HG03521 (cell line): Measurements from ENCODE around the gene GRXCR2.
"Not testable (repeated sequence)": the region's sequence is repeated elsewhere in the genome, so short reads cannot be mapped to it uniquely, and the experiment has no call there.

Experiments
- ATAC-seq: cut with Tn5 transposase; IDR thresholded peaks from one replicate; pipeline ENCODE4 v1.9.1; 2021; ENCODE audit warnings: mild to moderate bottlenecking, moderate library complexity; ENCODE audit not compliant: unreplicated experiment

Gene GRXCR2

DNA sequence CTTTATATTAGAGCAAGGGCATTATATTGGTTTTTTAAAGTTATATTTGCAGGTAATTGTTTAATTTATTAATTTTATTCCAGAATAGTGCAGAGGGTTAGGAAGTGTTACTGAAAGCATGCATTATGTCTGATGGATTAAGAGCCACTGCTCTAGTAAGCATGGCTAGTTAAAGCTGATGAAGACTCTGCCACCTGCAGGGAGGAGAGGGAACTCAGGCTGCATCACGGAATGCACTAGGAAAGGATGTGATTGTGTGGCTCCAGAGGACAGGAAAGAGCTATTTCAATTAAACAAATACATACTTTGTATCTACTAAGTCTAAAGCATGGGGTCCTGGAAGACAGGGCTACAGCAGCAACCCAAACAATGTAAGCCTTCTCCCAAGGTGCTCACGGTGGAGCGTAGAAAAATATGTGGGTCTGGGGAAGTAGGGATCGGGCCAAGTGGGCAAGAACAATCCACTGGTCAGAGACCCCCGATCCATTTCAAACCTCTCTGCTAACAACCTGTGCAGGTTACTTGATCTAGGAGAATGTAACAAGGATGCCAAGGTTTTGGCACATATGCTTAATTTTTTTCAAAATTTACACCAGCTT lies 15.3 kb upstream of the GRXCR2 start:
- no peak for ATAC-seq

DNA sequence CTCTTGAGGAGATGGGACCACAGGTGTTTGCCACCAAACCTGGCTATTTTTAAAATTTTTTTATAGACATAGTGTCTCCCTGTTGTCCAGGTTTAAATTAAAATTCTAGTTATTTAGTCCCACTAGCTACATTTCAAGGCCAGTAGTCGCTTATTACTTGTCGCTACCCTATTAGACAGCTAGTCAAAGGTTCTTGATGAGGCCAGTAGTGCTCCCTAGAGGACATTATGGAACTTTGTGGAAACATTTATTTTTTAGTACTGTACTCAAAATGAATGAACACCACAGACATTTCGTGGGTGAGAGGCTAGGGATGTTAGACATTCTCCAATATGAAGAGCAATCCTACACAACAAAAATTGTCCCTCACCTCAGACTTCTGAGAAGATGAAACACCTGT lies 14.4 kb upstream of the GRXCR2 start:
- ATAC-seq: no peak

DNA sequence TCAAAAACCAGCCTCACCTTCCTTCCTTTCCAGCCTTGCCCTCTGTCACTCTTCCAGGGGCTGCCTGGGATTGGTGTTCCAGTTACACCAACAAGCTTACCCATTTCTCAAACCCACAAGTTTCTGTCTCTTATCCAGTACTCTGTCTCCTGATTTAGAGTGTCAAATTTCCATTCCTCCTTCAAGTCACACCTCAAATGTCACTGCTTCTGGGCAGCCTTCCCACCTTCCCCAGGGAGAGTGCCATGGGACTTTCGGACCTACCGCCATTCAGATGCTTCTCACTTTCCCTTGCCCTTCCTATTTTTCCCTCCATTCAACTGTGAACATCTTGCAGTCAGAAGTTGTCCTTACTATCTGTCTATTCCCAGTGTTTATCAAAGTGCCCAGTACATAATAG lies 2.0 kb upstream of the GRXCR2 start:
- no peak for ATAC-seq

DNA sequence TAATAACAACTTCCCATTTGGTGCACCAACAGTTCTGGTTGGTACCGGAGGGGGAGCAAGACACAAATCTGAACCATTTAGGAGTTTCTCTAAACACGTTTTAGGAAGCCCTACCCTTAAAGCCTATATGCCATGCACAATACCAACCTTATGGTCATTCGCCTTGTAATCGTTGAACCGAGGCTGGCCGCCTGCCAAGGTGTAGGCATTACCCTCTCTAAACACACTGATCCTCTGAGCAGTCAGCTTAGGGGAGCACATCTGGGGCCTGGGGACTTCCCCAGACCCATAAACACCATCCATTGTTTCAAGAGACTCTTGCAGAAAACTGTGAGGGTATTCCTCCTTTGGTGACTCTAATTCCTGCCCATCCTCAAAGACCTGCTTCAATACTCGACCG lies 328 bp downstream of the GRXCR2 start:
- ATAC-seq: no peak

DNA sequence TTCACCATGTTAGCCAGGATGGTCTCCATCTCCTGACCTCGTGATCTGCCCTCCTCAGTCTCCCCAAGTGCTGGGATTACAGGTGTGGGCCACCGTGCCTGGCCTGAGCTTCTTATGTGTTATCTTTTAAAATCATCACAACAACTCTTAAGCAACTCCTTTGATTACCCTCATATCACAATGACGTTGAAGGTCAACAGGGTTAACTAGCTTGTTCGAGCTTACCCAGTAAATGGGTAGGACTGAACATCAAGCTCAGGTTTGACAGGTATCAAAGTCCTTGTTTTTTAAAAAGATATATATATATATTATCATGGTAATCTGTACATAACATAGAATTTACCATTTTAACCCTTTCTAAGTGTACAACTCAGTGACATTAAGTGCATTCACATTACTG lies 3.1 kb downstream of the GRXCR2 start:
- ATAC-seq: no peak

DNA sequence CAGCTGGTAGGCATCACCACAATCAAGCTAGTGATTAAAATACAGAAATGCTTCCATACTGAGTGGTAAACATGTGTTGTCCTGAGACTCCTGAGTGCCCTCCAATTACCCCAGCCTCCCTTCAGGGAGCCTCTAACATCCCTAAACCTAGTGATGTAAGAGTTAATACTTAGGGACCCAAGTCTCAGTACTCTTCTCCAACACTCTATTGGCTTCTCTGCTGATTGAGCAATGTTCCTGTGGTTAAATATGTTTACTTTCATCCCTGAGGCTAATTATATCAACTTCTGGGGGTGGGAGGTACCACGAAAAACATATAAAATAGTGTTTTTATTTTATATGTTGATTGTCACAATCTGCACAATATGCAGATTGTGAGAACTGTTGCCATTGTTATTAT lies 5.0 kb downstream of the GRXCR2 start:
- no peak for ATAC-seq

DNA sequence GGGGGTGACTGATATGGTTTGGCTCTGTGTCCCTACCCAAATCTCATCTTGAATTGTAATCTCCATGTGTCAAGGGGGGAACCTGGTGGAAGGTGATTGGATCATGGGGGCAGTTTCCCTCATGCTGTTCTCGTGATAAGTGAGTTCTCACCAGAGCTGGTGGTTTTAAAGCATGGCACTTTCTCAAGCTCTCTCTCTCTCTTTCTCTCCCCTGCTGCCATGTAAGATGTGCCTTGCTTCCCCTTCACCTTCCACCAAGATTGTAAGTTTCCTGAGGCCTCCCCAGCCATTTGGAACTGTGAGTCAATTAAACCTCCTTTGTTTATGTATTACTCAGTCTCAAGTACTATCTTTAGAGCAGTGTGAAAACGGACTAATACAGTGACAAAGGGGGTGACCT lies 8.4 kb downstream of the GRXCR2 start:
- not testable (repeated sequence) for ATAC-seq

DNA sequence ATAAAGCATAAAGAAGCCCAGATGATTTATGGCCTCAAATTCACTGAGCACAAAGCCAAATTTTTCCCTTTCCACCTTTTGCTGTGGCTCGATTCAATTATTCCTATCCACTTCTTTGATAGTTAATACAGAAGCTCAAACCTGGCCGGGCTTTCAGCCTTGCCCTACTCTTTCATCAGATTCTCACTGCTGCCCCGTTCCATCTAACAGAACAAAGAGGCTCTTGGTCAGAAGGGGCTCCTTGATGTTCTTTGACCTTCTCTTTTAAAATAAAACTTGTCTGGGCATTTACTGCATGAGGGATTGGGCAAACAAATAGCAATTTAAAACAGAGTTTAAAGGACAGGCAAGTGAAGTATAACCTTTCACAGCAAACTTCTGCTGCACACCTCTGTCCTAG lies 9.8 kb downstream of the GRXCR2 start:
- no peak for ATAC-seq

DNA sequence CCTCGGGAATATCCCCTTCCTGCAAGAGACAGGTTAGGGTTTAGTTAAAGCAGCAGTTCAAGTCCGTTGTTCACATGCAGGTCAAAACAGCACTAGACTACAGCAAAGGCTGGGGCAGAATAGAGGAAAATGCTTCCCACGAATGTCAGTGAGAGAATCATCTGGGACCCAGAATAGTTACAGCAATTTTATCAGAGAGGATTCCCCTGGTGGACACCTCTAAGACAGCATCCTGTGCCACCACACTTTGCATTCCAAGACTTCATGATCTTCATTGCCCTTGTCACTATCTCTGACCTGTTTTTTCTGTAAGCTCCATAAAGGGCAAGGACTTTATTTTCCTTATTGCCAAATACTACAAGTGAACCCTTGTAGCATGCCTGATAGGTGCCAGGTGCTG lies 12.9 kb downstream of the GRXCR2 start:
- ATAC-seq: no peak

DNA sequence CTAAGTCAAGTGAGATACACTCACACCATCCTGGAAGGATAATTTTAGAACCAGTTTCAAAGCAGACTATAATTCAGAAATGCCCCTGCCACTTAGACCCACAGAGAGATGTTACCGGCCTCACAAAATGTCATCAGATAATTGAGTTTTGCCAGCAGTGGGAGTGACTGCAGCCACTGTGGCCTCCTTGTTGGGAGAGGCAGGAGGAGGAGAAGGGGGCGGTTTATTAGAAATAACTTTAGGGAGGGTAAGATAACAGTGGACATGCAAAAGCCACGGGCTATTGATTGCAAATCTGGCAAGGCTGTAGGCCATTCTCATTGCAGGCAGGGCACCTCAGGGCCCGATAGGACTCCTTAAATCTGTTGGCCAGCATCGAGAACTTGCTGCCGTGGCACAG lies 13.4 kb downstream of the GRXCR2 start:
- no peak for ATAC-seq

DNA sequence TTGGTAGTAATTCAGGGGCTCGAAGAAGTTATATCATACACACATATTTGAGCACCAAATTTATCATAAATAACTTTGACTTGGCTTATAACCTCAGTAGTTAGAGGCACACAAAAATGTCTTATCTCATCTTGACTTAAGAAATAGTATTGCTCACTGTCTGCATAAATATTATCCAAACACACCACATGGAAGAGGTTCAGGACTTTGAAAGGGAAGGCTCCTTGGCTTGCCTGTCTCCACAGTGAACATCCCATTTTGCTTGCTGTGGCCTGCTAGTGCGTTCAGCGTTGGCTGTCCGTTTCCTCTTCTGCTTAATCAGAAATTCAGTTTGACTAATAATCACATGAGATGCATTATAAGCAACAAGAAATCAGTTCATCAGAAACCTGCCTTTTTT lies 13.9 kb downstream of the GRXCR2 start:
- no peak for ATAC-seq

DNA sequence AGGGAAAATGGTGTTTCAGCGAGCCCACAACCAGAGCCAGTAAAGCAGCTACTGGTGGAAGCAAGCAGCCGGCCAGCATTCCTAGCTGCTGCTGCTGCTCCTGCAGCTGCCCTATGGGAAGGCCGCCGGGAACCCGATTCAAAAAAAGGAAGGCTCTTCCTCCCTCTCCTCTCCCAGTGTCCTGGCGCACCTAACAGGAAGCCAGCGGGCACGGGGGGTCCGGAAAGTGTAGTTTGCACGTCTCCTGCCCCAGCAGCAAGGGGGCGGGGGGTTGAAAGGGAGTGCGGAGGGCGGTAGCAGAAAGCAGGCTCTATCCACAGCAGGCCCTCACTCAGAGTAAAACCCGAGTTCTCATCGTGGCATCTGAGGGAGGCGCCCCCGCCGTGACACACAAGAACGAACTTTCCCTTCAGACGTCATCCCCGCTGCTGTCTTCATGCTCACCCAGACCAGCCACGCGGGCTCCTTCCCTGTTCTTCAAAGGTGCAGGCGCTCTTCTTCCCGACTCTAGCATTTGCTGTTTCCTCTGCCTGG lies 16.5 kb downstream of the GRXCR2 start:
- no peak for ATAC-seq

DNA sequence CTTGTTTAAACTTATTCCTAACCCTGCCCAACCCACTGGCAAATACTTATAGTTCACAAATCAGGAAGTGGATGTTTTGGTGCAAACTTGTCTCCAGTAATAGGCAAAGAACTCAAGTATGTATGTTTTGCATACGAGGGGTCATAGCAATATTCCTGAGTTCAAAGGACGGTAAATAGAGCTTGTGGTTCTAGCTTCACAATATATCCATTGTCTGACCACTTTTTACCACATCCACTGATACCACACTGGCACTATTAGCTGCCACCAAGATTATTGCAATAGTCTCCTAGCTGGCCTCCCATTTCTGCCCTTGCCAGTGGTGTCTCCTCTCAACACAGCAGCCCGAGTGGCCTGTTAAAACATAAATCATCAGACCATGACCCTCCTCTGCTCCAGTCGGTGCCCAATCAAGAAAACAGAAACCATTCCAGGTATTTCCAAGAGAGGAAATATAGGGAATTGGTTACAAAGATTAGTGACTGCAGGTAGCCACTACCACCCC lies 17.0 kb downstream of the GRXCR2 start:
- no peak for ATAC-seq

DNA sequence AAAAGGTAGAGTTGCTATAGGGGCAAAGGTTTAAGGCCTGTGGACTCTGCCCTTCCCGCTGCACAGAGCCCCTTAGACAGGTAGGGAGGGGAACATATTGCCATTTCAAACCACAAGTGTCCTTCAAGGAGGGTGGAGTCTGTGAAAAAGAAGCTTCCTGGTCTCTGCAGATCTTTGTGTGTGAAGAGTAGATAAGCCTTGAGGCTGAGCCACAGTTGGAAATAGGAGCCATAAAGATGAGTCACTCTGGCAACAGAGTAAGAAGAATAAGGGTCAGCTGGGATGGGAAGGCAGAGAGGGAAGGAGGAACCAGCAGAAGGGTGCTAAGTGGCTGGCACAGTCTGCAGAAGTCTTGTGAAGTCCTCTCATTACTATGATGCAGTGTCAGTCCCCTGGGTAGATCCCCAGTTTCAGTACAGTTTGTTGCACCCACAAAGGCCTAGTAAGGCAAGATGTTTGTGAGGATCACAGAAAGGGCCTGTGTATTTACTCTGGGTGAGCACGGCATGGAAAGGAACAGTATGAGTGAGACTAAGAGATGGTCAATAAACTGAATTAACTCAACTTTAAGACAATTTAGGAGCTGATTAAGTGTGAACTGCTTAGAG lies 18.1 kb downstream of the GRXCR2 start:
- ATAC-seq: no peak

DNA sequence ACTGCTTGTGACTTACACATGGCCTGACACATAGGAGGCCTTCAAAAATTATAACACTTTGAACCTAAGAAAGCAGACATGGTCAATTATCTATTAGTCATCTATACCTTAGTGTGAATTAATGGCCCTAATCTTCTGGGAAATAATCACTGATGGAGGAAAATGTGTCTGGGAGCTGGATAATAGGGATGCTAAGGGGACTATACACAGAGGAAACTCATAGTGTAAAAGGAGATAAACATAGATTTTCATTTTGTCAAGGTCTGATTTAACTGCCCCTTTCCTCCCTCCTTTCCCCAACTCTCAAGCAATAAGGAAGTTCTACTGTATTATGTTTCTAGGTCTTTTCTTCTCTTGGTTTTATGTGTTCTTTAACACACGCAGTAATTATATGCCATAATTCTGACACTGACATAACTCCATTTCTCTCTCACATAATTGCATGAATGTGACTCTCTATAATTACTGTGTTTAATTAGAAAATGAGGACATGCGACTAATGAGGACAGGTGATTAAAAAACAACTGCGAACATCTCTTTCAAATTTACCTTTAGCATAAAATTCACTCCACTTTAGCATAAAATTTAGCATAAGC lies 18.9 kb downstream of the GRXCR2 start:
- no peak for ATAC-seq

DNA sequence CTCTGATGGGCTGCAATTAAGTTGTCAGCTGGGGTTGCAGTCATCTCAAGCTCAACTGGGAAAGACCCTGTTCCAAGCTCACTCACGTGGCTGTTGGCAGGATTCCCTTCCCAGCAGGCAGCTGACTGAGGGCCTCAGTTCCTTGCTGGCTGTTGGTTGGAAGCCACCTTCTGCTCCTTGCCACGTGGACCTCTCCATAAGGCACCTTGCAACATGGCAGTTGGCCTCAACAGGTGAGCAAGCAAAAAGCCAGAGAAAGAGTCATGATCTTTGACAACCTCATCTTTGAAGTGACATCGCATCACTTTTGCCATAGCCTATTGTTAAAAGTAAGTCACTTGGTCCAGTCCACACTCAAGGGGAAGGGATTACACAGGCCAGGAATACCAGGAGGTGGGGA lies 19.8 kb downstream of the GRXCR2 start:
- ATAC-seq: no peak

DNA sequence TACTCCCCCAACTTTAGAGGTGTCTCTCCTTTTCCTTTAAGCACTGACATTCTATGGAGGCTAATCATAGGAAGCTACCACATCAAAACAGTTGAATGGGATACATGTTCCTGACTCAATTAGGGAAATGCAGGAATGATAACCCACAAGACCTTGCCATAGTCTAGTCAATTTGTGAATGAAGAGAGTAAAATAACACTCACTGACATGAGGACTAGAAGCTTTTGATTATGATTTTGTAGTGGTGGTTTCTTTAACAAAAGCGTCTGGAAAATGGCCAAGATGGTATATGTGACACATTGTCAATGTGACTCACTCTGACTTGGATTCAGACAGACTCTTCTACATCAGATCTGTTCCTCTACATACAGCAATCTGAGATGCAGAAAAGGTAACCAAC lies 24.0 kb downstream of the GRXCR2 start:
- ATAC-seq: no peak

DNA sequence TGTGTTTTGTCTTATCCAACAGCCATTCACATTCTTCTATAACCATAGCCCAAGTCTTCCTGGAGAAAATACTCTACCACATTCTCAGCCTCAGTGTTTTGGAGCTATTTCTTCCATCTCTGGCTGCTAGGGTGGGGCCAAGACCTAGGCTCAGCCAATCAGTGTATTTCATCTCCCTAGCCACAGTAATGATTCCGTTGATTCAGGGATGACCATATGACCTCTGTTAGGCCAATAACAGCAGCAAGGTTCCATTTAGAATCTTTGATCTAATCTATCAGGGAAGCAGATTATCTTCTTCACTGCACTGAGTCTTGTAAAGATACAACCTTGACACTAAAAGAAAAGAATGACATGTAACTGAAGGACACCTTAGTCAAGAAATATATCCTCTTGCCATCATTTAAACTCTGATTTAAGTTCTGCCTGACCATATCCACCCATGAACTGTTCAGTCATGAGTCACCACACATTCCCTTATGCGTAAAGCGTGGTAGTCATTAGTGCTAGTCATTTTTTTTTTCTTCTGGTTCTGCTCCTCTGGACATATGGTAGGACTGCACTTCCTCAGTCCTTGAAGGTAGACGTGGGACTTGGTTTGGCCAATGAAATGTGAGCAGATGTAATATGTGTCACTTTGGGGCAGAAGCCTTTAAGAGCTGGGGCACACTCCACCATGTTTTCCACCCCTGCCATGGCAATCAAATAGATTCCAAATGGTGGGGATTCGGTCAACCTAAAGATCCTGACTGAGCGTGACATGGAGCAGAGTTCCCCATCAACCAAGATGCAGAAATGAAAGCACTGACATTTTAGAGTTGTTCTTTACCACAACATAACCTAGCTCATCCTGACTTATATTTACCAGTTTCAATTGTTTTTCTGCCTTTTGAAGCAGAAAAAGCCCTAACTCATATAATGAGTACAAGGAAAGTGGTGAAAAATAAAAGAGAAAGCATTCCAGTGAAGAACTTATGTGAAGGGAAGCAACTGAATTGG lies 25.0 kb downstream of the GRXCR2 start:
- ATAC-seq: no peak

DNA sequence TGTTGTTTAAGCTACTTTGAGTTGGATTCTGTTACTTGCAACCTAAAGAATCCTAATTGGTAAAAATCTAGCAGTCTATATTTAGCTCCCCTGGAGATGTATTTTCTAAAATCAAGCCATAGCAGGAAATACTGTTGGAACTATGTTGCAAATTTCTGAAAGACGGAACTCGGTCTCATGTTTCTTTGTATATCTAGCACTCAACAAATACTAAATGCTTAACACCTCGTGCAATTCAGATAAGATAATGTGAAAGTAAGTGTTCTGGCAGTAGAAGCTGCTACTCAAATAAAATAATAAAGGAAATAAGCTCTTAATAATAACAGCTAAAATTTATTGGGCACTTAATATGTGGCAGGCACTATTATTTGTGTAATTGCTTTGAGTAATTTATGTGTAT lies 26.7 kb downstream of the GRXCR2 start:
- ATAC-seq: no peak

DNA sequence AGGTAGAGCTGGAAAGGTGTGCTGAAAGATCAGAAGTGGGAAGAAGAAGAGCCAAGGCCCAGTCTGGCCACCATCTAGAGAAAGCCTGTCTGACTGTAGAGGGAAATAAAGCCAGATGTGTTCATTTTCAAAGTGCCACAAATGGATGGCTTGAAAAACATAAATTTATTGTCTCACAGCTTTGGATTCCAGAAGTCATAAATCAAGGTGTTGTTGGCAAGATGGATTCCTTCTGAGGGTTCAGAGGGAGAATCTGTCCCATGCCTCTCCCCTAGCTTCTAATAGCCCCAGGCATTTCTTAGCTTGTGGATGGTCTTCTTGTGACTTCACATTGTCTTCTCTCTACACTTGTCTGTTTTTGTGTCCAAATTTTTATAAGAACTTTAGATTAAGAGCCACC lies 31.5 kb downstream of the GRXCR2 start:
- no peak for ATAC-seq

DNA sequence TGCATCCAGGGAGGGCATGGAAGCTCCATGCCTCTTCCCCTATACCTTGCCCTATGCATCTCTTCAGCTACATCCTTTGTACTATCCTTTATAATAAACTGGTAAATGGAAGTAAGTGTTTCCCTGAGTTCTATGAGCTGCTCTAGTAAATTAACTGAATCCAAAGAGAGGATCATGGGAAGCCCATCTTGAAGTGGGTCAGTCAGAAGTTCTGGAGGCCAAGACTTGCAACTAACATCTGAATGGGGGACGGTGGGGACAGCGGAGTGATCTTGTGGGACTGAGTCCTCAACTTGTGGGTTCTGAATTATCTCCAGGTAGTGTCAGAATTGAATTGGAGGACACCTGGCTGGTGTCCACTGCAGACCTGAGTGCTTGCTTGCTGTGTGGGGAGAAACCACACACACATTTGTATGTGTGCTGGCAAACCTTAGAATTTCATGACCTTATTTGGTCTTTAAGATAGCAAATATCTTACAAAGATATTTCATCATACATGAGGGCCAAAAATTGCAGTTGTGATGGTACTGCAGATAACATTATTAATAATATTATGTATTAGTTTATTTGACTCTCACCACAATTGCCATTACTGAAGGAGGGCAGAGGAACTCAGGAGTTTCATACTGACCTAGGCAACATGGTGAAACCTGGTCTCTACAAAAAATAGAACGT lies 32.2 kb downstream of the GRXCR2 start:
- no peak for ATAC-seq
